HTERT RPE-1 (cell line): ENCODE results near the gene SPATA2.

Source experiments
- in situ Hi-C: fragments of 300-500 bp; cut with MboI; formaldehyde crosslinking; loops from 4 replicates; pipeline ENCODE4 v1.14.3; 2020; ENCODE audit warnings: low sequenced_read_pairs

Gene SPATA2

DNA sequence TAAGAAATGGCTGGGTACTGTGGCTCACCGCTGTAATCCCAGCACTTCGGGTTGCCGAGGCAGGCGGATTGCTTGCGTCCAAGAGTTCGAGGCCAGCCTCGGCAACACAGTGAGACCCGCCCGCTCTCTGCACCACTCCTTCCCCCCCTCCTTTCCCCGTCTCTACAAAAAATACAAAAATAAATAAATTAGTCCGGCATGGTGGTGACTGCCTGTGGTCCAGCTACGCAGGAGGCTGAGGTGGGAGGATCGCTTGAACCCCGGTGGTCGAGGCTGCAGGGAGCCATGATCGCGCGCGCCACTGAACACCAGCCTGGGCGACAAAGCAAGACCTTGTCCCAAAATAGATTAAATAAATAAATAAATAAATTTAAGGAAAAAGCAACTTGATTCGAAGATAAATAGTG lies 20.4 kb upstream of the SPATA2 start:
- in situ Hi-C loops: no loop called here

DNA sequence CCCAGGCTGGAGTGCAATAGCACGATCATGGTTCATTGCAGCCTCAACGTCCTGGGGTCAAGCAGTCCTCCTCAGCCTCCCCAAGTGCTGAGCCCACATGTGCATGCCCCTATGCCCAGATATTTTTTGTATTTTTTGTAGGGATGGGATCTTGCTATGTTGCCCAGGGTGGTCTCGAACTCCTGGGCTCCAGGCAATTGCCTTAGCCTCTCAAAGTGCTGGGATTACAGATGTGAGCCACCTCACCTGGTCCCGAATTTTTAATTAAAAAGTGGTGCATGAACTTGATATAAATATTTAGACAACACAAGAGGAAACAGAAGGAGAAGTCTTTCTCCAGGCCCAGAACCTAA lies 13.8 kb upstream of the SPATA2 start:
- in situ Hi-C loops: no loop called here

DNA sequence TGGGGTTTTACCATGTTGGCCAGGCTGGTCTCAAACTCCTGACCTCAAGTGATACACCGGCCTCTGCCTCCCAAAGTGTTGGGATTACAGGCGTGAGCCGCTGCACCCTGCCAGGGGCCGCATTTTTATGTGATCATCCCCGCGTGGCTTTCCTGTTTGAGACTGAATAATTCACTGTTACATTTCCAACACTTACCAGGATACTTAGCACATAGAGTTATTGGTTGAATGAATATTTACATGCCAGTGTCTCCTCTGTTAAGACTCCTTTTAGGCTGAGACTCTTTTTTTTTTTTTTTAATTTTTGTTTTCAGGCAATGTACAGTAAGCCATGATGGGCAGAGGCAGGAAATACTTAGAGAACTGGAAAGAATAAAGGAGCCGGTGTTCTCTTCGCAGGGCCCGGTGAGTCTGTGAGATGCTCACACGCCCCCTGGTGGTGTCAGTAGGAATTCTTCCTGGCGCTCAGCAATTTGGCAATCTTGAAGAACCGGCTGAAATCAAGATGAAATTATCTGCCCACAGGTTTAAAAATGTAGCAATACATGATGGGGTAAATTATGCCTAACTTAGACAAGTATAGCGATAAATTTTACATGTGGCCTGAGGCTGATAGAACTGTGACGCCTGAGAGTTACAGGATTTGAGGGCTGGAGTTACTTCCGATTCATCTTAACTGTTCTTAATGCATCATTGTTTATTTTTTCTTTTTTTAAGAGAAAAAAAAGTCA lies 13.2 kb upstream of the SPATA2 start:
- in situ Hi-C loops: no loop called here

DNA sequence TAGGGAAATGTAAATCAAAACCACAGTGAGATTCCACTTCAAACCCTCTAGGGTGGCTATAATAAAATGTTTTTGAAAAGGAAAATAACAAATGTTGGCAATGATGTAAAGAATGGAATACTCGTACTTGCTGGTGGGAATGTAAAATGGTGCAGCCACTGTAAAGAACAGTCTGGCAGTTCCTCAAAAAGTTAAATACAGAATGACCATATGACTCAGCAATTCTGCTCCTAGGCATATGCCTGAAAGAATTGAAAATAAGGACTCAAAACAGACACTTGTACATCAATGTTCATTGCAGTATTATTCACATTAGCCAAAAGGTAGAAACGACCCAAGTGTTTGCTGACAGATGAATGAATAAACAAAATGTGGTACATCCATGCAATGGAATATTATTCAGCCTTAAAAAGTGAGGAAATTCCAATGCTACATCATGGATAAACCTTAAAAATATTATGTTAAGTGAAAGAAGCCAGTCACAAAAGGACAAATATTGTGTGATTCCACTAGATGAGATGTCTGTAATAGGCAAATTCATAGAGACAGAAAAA lies 10.6 kb upstream of the SPATA2 start:
- in situ Hi-C loops: no loop called here

DNA sequence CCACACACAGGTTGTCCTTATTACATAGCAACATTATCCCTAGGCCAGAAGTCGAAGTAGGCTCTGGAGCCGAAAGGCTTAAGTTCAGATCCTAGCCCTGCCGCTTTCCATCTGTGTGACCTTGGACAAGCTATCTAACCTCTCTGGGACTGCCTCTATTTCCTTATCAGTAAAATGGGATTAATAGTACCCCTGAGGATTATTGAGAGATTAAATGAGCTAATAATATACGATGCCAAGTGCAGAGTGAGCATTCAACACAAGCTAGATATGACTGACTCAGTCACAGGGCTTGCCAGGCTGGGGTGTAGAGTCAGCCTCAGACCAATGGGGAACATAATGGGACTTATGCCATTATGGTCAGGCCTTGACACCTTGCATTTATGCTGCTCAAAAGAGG lies 8.9 kb upstream of the SPATA2 start:
- in situ Hi-C loops: no loop called here

DNA sequence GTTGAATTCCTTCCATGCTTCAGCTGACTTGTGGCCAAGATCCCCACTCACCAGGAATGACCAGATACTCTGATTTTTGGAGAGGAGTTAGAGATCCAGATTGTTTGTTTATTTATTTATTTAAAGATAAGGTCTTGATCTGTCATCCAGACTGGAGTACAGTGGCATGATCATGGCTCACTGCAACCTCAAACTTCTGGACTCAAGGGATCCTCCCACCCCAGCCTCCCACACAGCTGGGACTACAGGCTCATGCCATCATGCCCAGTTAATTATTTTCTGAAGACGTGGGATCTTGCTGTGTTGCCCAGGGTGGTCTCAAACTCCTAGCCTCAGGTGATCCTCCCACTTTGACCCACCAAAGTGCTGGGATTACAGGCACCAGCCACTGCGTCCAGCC lies 4.1 kb upstream of the SPATA2 start:
- in situ Hi-C loops: no loop called here

DNA sequence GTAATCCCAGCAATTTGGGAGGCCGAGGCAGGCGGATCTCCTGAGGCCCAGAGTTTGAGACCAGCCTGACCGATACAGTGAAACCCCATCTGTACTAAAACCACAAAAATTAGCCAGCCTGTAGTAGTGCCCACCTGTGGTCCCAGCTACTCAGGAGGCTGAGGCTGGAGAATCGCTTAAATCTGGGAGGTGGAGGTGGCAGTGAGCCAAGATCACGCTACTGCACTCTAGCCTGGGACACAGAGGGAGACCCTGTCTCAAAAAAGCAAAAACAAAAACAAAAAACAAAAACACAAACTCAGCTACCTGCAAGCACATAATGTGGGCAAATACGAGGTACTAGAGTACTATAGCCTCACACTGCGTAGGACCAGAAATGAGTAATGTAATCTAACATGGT lies 3.7 kb upstream of the SPATA2 start:
- in situ Hi-C loops: no loop called here

DNA sequence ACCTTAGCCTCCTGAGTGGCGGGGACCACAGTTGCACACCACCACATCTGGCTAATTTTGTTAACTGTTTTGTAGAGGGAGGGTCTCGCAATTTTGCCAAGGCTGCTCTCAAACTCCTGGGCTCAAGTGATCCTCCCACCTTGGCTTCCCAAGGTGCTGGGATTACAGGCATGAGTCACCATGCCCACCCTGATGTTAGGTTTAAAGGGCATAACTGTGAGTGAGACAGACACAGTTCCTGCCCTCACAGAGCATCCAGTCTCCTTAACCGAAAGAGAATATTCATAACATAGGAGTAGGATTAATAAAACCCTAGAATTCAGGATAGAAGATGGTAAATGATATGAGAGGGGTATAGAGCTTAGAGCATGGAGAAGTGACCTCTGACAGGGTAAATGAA lies 3.1 kb upstream of the SPATA2 start:
- in situ Hi-C loops: no loop called here

DNA sequence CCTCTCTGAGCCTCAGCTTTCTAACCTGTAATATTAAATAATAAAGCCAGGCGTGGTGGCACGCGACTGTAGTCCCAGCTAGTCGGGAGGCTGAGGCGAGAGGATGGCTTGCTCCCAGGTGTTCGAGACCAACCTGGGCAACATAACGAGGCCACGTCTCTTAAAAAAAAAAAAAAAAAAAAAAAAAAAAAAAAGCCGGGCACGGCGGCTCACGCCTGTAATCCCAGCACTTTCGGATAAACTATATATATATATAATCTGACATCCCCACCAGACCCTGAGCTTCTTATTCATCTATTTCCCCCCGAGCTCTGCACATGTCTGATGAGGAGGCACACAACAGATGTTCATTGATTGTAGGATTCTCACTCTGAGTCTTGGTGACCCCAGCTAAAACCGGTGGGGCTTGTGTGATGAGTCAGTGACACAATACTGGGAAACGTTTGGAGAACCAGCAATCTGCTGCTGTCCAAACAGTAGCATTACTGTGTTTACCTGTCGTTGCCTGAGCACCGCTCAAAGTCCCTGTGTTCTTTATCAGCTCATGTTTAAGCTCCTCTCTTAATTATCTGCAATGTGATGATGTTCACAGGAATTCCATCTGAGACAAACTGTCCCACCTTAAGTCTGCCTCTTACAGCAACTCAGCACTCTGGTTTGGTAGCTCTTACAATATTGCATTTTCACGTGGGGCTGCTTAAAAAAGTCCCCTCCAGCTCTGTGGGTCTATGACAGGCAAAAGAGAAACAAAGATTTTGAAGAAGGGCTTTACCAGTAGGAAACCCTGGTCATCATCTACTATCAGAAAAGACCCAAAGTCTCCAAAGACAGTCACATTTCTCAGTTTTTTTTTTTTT lies 1.0 kb upstream of the SPATA2 start:
- in situ Hi-C loops: no loop called here

DNA sequence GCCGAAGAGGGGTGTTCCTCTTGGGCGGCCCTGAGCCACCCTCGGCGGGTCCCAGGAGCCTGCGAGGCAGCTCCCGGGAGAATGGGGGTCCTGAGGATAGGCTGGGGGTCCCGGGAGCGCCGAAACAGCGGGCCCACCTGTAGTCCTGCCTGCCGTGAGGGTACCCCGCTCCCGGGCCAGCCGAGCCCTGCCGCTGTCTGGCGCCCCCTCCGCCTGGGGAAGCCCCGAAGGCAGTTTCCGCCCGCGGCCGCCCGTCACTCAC lies 280 bp downstream of the SPATA2 start:
- in situ Hi-C loops: no loop called here

DNA sequence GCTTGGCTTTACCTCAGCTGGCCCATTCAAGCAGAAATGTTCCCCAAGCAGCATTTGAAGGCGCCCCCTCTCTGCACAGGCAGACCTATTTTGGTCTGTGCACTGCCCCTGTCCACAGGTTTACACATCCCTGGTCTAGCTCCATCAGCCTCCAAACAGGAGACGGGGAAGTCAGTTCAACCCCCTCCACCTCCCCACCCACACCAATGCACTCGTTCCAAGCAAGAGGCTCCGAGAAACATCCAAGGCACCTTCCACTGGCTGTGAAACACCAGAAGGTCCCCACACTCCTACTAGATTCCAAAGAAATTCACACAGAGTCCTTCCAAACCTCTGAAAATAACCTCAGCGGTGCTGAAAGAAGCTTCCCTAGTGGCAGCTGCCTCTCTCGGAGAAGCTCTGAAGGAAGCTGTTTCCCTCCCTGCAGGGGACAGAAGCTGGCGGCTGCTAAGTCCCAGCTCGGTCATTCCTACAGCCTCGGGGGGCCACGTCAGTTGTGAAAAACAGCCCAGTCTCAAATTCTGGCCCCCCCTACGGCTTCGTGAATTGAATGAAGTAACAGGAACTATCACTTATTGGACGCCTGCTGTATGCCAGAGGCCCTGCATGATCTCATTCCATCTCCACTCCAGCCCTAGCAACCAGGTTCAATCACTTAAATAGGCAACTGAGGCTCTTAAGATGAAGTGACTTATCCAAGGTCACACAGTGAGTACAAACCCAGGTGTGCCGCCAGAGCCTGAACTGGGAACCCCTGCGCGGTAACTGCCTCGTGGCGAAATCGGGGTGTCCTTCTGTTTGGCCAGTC lies 815 bp downstream of the SPATA2 start:
- in situ Hi-C loops: no loop called here

DNA sequence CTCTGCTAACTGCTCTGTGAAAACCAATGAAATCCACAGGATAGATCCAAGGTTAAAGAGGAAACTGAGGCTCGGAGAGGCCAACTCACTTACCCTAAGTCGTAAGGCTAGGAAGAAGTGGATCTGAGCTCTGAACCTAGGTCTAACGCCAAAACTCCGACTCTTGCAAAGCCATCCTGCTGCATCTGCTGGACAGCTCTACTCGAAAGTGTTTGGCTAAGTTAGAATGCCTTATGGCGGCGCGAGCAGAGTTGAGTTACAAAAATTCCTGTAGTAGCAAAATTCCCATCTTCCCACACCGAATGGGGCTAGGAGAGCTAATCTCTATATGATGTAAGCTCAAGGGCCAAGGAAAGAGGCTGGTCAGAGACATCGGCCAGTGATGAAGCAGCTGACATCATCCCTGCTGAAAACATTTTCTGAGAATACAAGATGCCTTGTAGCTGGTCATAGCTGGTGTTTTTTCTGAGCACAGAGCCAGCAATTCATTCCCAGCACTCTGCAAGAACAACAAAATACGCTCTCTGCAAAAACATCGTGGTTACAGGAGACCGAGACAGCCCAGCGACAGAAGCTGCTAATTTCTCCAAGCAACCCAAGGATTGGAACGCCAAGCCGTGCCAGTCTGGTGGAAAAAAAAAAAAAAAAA lies 1.8 kb downstream of the SPATA2 start:
- in situ Hi-C loops: no loop called here

DNA sequence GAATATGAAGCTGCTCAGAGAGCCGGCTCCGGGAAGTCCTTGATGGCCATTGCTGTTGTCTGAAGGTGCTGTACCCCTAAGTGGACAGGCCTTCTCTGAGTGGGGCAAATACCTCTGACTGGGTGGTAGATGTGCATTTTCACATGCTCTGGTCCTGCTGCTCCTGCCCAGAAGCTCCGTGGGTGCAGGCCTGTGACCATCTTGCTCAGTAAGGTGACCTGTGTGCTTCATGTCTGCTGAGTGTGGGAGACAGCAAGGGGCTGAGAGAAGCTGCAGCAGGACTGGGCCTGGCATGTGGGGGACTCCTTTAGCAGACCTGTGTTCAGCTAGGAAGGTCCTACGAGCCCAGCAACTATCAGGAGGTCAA lies 5.0 kb downstream of the SPATA2 start:
- in situ Hi-C loops: no loop called here

DNA sequence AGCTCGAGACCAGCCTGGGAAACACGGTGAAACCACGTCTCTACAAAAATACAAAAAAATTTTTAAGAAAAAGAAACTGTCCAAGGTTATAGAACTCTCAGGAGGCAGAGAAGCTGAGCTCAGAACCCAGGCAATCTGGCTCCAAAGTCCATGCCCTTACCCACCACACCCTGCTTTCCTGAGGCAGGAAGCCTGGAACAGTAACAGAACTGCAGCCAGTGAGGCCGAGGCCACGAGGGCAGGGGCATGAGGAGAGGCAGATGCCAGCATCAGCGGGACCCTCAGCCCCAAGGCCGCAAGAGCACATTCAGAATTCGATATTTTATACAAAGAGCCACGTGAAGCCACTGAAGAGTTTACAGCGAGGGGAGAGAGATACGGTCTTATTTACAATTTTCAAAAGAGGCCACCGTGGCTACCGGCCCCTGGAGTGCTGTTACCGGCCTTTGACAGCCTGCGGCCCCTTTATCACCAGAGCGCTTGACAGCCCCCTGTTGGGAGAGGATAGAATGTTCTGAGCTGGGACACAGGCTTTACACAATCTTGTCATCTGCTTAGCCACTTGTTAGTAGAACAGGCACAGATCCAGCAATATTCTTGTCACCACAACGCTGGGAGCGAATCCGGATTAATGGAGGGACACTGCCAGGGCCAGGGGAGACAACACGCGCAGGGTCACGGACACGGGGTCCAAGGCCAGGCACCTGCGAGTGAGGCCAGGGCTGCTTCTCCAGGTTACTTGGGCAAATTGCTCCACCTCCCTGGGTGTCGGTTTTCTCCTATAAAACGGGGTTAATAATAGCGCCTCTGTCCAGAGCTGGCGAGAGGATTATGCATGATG lies 5.6 kb downstream of the SPATA2 start:
- in situ Hi-C loops: no loop called here

DNA sequence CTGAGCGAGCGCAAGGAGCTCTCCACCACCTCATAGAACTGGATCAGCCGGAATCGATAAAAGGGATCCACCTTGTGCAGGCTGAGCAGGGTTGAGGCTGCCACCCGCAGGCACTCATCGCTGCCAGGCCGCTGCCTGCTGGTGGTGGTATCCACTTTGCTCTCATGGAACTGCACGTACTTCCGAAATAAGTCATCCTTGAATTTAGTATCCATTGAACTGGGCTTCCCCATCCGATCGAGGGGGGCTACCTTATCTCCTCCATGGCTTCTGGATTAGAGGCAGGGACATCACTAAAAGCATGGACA lies 7.1 kb downstream of the SPATA2 start:
- in situ Hi-C loops: no loop called here

DNA sequence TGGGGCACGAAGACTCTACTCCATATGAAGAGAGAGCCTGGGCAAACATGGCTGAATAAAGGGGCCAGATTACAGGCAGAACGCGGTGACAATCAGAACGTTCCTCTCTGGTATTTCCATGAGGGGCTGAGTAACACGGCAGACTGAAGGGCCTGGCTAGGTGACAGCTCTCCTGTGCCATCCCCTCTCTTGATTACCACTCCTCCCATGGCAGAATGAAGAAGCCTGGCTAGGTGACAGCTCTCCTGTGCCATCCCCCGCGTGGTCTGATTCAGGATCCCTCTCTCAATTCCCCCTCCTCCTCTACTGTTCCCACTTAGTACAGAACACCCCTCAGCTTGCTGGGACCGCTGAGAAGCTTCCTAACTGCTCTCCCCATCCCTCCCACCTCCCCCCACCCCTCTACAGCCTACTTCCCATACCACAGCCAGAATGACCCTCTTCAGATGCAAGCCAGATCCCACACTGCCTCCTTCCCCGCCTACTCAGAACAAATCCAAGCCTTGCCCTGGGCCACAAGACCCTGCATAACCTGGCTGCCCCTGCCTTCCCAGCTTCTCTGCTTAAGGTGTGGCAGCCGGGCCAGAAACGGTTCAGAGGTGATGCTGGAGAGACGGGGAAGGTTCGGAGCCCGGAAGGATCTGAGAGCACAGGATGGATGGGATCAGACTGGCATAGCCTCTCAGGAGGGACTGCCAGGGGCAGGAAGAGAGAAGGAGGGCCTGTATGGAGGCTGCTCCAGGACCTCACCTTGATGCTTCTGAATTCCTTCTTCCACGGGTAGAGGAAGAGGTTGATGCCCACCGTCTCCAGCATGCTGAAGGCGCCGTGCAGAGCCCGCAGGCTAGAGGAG lies 7.7 kb downstream of the SPATA2 start:
- in situ Hi-C loops: no loop called here

DNA sequence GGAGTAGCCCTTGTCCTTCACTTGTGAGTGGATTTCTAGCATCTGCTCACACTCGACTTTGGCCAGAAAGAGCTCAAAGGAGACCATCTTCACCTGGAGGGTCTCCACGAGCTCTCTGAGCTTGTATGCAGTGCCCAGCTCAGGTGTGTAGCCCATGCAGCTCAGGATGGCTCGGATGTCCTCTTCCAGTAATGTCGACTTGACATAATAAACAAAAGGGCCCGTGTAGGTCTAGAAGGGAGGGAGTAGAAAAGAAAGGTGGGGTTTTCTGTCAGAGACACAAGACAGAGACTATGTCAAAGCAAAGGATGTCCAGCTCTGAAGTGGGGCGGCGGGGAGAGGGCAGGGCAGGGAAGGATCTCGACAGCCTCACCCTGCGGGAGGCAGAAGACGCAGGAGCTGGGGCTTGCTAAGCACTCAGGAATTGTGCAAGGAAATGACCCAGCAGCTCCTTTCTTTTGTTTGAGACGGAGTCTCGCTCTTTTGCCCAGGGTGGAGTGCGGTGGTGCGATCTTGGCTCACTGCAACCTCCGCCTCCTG lies 8.6 kb downstream of the SPATA2 start:
- in situ Hi-C loops: no loop called here

DNA sequence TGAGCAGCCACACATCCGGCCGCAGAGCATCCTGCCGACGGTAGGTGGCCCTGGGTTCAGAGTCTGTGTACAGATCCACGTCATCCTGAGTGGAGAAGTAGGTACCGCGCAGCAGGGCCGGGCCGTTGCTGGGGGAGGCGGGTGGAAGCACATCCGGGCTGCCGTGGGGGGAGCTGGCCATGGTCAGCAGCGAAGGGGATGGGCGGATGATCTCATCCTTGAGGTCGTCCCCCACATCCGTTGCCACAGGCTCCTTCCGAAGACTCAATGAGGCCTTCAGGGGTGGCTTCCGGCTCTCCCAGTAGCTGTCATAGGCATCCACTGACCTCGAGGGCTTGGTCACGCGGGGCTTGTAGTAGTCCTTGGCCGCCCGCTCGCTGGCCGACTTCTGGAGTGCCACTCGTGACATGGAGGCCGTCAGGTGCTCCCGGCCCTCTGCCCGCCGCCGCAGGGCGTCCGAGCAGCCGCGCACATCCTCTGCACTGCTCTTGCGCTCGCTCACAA lies 9.2 kb downstream of the SPATA2 start:
- in situ Hi-C loops: no loop called here

DNA sequence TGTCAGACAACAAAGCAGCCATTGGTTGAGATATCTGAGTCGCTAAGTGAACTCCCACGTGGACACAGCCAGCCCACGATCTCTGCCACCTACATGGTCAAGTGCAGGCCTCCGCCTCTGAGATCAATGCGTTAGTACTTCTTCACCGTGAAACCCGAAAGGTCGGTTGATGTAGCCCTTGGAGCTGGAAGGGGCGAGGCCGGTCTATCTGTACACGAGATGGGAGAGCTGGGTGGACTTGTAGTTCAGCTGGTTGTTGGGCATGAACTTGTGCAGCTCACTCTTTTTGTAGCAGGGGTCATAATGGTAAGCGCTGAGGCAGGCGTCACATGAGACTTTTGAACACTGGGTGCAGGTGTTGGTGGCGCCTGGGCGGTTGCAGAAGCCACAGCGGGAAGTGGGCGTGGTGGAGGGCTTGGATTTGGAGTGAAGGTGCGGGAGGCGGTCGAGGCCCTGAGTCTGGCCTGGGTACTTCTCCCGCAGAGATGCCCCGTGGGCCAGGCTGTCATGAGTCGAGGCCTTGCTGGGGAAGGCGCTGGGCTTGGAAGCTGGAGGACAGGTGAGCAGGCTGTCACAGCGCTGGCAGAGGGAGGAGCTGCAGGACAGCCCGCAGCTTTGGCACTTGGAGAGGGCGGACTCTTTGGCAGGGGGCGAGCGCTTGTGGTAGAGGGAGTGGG lies 9.8 kb downstream of the SPATA2 start:
- in situ Hi-C loops: no loop called here
